Measurements from ENCODE around the gene OTOGL. TPM values are rescaled to one million over a fixed set of nuclear protein-coding genes. Genes with fewer than 3 reads are reported as not detected.

OTOGL gene, protein sequence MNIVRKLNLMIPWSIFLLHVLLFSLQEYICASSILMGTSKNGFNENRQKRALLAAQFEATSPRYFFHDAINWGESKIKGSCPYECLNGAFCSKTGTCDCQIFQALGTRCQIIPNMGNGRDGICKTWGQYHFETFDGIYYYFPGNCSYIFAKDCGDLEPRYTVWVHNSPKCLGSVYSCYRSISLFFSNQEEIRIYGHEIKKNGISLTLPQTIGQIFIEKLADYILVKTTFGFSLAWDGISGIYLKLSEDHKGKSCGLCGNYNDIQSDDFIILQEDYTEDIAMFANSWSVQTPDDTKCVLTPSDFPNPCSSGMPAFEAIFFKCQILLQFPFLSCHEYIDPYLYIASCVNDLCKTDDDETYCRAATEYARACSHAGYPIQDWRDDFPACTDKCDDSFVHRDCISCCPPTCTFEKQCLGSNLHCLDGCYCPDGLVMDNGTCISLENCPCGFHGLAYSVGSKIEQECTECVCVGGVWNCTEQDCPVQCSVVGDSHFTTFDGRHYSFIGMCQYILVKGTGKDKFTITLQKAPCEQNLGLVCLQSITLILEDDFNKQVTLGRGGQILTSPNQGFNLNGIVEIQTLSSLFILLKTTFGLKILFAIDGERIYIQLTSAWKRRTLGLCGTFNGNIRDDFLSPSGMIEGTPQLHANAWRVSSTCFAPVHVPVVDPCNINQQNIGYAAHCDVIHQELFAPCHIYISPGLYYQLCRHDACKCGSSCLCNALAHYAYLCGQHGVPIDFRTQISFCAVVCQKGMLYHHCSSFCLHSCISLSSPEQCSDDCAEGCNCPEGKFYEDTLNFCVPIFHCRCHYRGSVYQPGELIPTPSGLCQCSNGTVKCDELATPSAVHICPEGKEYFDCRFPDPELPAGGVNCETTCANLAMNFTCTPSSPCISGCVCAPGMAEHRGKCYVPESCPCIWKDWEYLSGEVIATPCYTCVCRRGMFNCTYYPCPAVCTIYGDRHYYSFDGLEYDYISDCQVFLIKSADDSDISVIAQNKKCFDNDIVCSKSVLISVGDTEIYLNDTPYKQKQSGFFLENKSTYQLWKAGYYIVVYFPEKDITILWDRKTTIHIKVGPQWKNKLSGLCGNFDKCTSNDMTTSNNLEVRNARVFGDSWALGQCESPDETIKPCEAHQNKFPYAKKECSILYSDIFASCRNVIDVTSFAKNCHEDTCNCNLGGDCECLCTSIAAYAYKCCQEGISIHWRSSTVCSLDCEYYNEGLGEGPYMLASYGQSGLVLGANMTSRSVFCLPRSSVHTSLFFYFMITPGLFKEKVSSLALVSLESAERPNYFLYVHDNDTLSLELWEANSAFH (N-terminal part only)
- under 1 TPM in 5 of 7 donors, not detected in 2; 0.05 to 0.26 (median 0.11) TPM for total RNA-seq
- under 1 TPM; 0.12 to 0.23 TPM for polyA plus RNA-seq
- long read RNA-seq, donor 1 = 0 reads
- long read RNA-seq, donor 2 = 0 reads
- long read RNA-seq, donor 3 = 0 reads

DNA sequence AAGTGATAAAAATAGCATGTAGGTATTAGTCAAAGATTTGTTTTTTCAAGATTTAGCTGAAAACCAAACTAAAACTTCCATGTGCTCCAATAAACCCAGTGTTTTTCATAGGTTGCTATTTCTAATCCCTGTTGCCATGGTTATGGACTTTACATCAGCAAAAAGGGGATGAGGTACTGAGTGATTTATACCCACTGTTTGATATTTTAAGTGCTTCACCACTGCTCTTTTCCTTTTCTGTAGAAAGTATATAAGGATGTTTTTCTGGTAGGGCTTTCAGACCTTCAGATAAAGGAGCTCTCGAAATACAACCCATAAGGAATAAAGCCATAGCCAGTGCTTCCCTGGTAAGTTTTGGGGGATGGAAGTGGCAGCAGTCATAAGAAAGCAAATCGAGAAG is at the start of gene OTOGL:
OTOGL (plus strand) TSS at position 279 of the 400 bp plus-strand sequence. CDS start 109,895 bp downstream, outside the sequence.
- DNase-seq = no peak
- Histone ChIP-seq H3K27ac (no peak within 1 kb of the TSS), H3K9me3 (no peaks in the 10 kb centered on the region), H3K4me3 (no peak within 1 kb of the TSS), H3K27me3 (no peaks in the 10 kb centered on the region), H3K4me1 (ENCODE audit: insufficient read depth) (no peaks in the 10 kb centered on the region), H3K36me3 (no peaks in the 10 kb centered on the region)
- WGBS, 3 donors = 74 to 81% (median 78%) methylated on average over 2 of the region's 2 CpGs
- no peak for TF ChIP-seq CTCF (IDR thresholded peaks at IDR 0.05)
- TF ChIP-seq POLR2A (IDR thresholded peaks at IDR 0.05) = no peak
- no peak for TF ChIP-seq EP300 (IDR thresholded peaks at IDR 0.05)
- intact Hi-C loops (cut with DNase I) = no loop called here

DNA sequence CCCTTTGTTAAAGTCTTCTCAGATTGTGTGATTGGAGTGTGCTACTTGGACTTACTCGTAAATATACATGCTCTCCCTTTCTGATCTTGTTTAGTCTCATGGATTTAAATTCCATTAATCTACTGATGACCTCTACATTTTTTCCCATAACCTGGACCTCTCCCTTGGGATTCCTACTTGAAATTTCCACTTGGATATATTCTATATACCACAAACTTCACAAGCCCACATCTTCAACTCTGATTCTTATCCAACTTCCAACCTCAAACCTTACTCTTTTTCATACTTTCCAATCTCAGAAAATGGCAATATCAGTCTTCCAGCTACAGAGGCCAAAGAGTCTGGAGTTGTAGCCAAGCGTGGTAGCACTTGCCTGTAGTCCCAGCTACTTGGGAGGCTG is 49.1 kb upstream of the OTOGL start:
- WGBS, 3 donors = 80 to 85% (median 84%) methylated on average over 2 of the region's 2 CpGs
- intact Hi-C loops (cut with DNase I) = loop anchor here in 1 of 4 donors (10.0 kb wide), 1 partner anchor 115 kb away; the partner anchor contains the start of gene PPP1R12A
- H3K27ac ChIP-seq = no peak overlapping the region
- no peak for TF ChIP-seq POLR2A (IDR thresholded peaks at IDR 0.05)
- no peak for TF ChIP-seq EP300 (IDR thresholded peaks at IDR 0.05)
- TF ChIP-seq CTCF (IDR thresholded peaks at IDR 0.05) = no peak
- no peaks in the 10 kb centered on the region for H3K36me3 ChIP-seq
- H3K4me1 ChIP-seq (ENCODE audit: insufficient read depth) = no peaks in the 10 kb centered on the region
- H3K9me3 ChIP-seq = no peaks in the 10 kb centered on the region
- no peaks in the 10 kb centered on the region for H3K27me3 ChIP-seq
- no peak overlapping the region for H3K4me3 ChIP-seq
- DNase-seq = no peak

DNA sequence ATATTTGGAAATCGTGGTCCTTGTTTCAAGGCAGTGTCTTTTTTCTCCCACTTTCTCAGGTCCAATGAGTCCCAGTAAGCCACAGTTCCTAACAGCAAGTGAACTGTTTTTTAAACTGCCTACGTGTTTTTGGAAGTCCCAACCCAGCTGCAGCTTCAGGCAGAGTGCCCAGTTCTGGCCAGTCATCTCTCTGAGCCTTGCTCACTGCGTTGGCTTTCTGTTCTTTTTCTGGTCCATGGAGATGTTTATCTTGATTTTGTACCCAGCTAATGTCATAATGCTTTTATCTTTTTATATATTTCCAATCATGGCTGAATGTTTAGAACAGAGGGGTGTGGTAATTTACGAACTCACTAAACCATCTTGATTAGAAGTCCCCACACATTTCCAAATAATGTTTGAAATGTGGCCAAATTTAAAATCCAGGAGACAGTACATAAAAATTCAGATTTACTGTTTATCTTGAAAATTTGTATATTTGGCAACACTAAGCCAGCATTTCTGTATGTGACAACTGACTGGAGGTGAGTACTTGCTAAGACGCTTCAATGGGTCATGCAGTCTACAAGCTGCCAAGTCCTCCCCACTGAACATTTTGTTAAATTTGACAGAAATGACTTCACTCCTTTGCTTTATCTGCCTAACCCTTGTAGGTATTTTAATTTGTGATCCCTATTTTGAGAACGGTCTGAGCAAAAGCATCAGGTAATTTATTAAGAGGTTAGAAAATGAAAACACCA is 46.1 kb upstream of the OTOGL start:
- 24 to 30% (median 28%) methylated on average over 6 of the region's 6 CpGs for WGBS, 3 donors
- no peak overlapping the region for H3K4me3 ChIP-seq
- H3K9me3 ChIP-seq = no peaks in the 10 kb centered on the region
- TF ChIP-seq EP300 (IDR thresholded peaks at IDR 0.05) (no peak), CTCF (IDR thresholded peaks at IDR 0.05) (no peak), POLR2A (IDR thresholded peaks at IDR 0.05) (no peak)
- peak; percentile 8 to 50 (median 45) for DNase-seq
- H3K4me1 ChIP-seq (ENCODE audit: insufficient read depth) = peaks cover 2% of the 10 kb centered on the region
- no peak overlapping the region for H3K27ac ChIP-seq
- H3K27me3 ChIP-seq = no peaks in the 10 kb centered on the region
- intact Hi-C loops (cut with DNase I) = loop anchor here in 1 of 4 donors (10.0 kb wide), 1 partner anchor 118 kb away; the partner anchor contains the start of gene PPP1R12A
- H3K36me3 ChIP-seq = no peaks in the 10 kb centered on the region

Data from ovary (tissue), 10 donors.